ENCODE data around the gene TRIM3. TPM values are rescaled to one million over a fixed set of nuclear protein-coding genes. Genes with fewer than 3 reads are reported as not detected.

Gene TRIM3
- polyA plus RNA-seq, 3 donors, result 11.5 to 16.6 (median 12.8) TPM

GRCh38 chr11:6410695-6411430, 62.9 kb downstream of the TRIM3 start:
- 93 to 98% (median 94%) methylated on average over 20 to 23 of the region's 23 CpGs for WGBS, 3 donors
- H3K27ac ChIP-seq (ENCODE audit: low read depth, low read length), result no peak overlapping the region

DNA sequence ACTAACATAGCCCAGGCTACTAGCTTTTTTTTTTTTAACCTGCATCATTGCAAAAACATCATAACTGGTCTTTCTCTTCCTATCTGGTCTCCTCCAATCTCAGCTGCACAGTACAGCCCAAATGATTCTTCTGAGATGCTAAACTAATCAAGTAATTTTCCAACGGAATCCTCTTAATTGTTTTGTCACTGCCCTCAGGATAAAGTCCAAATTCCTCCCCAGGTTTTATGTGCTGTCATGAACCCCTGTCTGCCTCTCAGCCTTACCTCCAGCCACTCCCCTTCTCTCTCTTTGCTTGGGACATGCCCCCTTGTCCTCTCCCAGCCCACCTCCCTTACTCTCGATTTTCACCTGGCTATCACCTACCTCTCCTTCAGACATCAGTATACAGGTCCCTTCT, 67.4 kb downstream of the TRIM3 start:
- H3K27ac ChIP-seq (ENCODE audit: low read depth, low read length), result no peak overlapping the region
- WGBS, 3 donors, result 40 to 57% (median 48%) methylated on average over 2 of the region's 2 CpGs

- no peak overlapping the region for H3K27ac ChIP-seq (ENCODE audit: low read depth, low read length)
- WGBS, 3 donors, result 92 to 94% (median 93%) methylated on average over 6 of the region's 6 CpGs
Measured at GRCh38 chr11:6405846-6406245, 67.9 kb downstream of the TRIM3 start.

- no peak overlapping the region for H3K27ac ChIP-seq (ENCODE audit: low read depth, low read length)
- WGBS, 3 donors, result 79 to 89% (median 87%) methylated on average over 12 to 13 of the region's 13 CpGs
Measured at GRCh38 chr11:6405052-6405667, 68.6 kb downstream of the TRIM3 start.

GRCh38 chr11:6404342-6405051, 69.2 kb downstream of the TRIM3 start:
- 71 to 83% (median 78%) methylated on average over 16 of the region's 16 CpGs for WGBS, 3 donors
- H3K27ac ChIP-seq (ENCODE audit: low read depth, low read length), result no peak overlapping the region

DNA sequence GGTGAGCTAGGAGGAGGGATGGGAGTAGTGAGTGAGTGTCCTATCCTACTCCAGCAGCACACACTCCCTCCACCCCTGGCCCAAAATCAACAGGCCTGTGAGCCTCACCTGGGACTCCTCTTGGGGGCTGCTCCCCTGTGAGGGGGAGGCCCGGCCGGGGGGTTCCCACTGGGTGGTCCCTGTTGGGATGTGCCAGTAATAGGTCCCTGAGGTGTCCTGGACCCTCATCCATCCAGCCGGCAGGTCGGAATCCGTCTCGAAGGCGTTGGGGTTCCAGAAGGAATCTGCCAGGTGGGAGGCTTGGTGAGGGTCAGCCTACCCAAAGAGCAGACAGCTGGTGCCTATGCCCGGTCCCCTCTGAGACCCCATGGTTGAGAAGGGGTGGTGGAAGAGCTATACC, 70.2 kb downstream of the TRIM3 start:
- no peak overlapping the region for H3K27ac ChIP-seq (ENCODE audit: low read depth, low read length)
- 84 to 95% (median 91%) methylated on average over 8 of the region's 8 CpGs for WGBS, 3 donors

DNA sequence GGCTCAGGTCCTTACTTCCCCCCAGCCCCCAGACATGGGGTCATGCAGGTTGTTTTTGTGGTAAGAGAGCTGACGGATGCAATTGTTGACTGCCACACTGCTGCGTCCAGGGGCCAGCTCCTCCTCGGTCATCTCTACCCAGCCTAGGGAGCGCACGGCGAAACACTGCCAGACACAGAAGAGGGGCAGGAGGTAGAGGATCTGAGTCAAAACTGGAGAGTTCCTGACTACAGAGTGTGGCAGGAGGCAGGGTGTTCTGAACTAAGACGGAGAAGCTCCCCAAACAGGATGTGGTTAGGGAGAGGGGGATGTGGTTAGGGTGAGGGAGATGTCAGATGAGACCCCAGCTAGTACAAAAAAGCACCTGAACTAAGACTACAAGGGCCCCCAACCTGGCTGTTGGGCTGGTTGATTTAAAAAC, 71.2 kb downstream of the TRIM3 start:
- no peak overlapping the region for H3K27ac ChIP-seq (ENCODE audit: low read depth, low read length)

DNA sequence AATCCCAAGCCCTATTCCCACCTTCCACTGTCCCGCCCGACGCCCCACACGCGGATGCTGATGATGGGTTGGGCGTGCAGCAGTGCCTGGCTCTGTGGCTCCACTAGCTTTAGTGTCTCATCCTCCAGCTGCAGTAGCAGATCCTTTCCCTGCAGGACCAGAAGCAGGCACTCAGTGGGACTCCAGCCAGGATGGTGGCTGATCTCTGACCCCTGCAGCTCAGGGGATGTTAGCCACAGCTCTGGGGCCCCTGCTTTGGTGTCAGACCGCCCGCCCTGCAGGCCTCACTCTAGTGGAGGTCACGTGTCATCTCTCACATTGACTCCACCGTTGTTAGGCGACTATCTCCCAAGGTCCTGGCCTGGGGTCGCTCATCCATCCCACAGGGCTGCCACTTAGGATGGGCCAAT, 71.7 kb downstream of the TRIM3 start:
- no peak overlapping the region for H3K27ac ChIP-seq (ENCODE audit: low read depth, low read length)
- WGBS, 3 donors, result 81 to 89% (median 86%) methylated on average over 12 of the region's 12 CpGs

More for the DNA sequence above, 71.2 kb downstream of the TRIM3 start:
- 59 to 84% (median 69%) methylated on average over 7 of the region's 7 CpGs for WGBS, 3 donors

GRCh38 chr11:6401464-6401863, 72.3 kb downstream of the TRIM3 start:
- 94 to 100% (median 95%) methylated on average over 7 of the region's 7 CpGs for WGBS, 3 donors
- H3K27ac ChIP-seq (ENCODE audit: low read depth, low read length), result no peak overlapping the region

DNA sequence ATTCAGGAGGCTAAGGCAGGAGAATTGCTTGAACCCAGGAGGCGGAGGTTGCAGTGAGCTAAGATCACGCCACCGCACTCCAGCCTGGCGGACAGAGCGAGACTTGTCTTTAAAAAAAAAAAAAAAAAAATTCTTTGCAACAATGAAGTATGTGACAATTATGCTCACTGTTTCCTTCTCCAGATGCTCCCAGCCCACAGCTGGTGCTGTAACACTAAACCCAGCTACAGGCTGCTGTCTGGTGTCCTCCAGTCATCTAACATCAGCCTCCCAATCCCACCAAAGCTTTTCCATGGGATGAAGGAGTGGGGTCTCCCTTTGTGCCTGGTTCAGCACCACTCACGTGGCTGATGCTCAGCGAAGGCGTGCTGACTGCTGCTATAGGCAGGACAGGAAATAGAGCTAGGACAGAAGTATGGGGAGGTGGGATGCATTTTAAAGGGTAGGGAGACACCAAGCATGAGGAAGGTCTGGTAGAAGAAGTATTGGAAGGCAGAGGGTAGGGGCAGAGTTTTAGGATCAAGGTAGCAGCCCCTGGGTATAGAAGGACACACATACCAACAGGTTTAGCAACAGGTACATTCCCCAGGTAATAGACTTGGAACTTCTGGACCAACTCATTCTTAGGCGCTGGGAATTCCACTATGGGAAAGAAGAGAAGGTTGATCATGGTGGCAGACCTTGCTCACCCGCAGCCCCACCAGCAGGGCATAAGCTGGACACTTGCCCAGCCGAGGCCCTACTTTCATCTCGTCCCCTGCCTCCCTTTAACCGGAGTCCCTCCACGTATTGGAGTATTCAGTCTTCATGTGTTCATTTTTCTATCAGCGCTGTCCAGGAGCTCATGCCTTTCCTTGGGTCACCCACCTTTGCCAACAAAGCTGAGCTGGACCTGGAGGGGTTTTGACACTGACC, 73.1 kb downstream of the TRIM3 start:
- no peak overlapping the region for H3K27ac ChIP-seq (ENCODE audit: low read depth, low read length)
- WGBS, 3 donors, result 96 to 97% (median 97%) methylated on average over 15 of the region's 15 CpGs

Other genes starting within 250 kb of the TRIM3 start
- gene FHIP1B, start 239.3 kb downstream of the TRIM3 start, polyA plus RNA-seq, result 10 to 100 TPM; 23.7 to 35.4 (median 27.4) TPM
- gene CNGA4, start 234.9 kb downstream of the TRIM3 start, polyA plus RNA-seq, result under 1 TPM; 0.13 to 0.56 (median 0.18) TPM
- 1 to 10 TPM in 2 of 3 donors, under 1 TPM in 1; 0.22 to 3.8 (median 2.5) TPM for gene CCKBR, start 214.1 kb downstream of the TRIM3 start, polyA plus RNA-seq
- 10 to 100 TPM; 19.8 to 94.6 (median 78.6) TPM for gene CAVIN3, start 153.4 kb downstream of the TRIM3 start, polyA plus RNA-seq
- gene SMPD1, start 83.5 kb downstream of the TRIM3 start, polyA plus RNA-seq, result 10 to 100 TPM; 17.8 to 24.5 (median 19.9) TPM
- gene APBB1, start 54.8 kb downstream of the TRIM3 start, polyA plus RNA-seq, result 10 to 100 TPM; 15.9 to 23.4 (median 23.0) TPM
- under 1 TPM in 2 of 3 donors, not detected in 1; 0.45 to 0.54 TPM for gene HPX, start 33.0 kb downstream of the TRIM3 start, polyA plus RNA-seq
- gene ARFIP2, start 7.4 kb upstream of the TRIM3 start, polyA plus RNA-seq, result 10 to 100 TPM; 29.6 to 38.4 (median 33.5) TPM
- 10 to 100 TPM; 15.6 to 27.1 (median 25.8) TPM for gene TIMM10B, start 7.6 kb upstream of the TRIM3 start, polyA plus RNA-seq
- 10 to 100 TPM in 2 of 3 donors, 1 to 10 TPM in 1; 2.7 to 13.7 (median 10.6) TPM for gene DNHD1, start 23.3 kb upstream of the TRIM3 start, polyA plus RNA-seq
- 10 to 100 TPM in 2 of 3 donors, 1 to 10 TPM in 1; 8.6 to 16.0 (median 16.0) TPM for gene RRP8, start 129.7 kb upstream of the TRIM3 start, polyA plus RNA-seq
- gene ILK, start 129.8 kb upstream of the TRIM3 start, polyA plus RNA-seq, result 100 to 1,000 TPM; 105 to 149 (median 120) TPM
- gene TAF10, start 138.3 kb upstream of the TRIM3 start, polyA plus RNA-seq, result 100 to 1,000 TPM in 2 of 3 donors, 10 to 100 TPM in 1; 75.3 to 111 (median 106) TPM
- gene TPP1, start 145.5 kb upstream of the TRIM3 start, polyA plus RNA-seq, result 10 to 100 TPM; 18.7 to 49.0 (median 39.9) TPM
- 1 to 10 TPM; 3.0 to 9.3 (median 8.2) TPM for gene DCHS1, start 181.9 kb upstream of the TRIM3 start, polyA plus RNA-seq
- gene MRPL17, start 209.4 kb upstream of the TRIM3 start, polyA plus RNA-seq, result 10 to 100 TPM; 23.4 to 34.1 (median 34.0) TPM